Endothelial cell of umbilical vein (primary cell): ENCODE results near the gene UBR3. TPM values are rescaled to one million over a fixed set of nuclear protein-coding genes. Genes with fewer than 3 reads are reported as not detected.

Source experiments
- BruUV-seq: library from RNA; stranded (reverse); fragments of 400-500 nt; replicated peaks from 2 replicates; lab custom pipeline; 2021; lab: Mats Ljungman, UMichigan
- CTCF ChIA-PET: fragments of 300-600, 350-600 bp; sonication (Branson Sonifier 250); formaldehyde crosslinking; loops from one replicate; lab custom pipeline; 2021; ENCODE audit warnings: antibody characterized with exemption, inconsistent platforms; lab: Charles Lee
- POLR2A ChIA-PET: fragments of 300-600, 350-600 bp; sonication (Branson Sonifier 250); formaldehyde crosslinking; loops from one replicate; lab custom pipeline; 2021; ENCODE audit warnings: antibody characterized with exemption, inconsistent platforms; lab: Charles Lee
- DNase-seq: peaks from one replicate; pipeline ENCODE4 v3.0.0-alpha.2; 2011; ENCODE audit warnings: low read depth, low spot score
- FAIRE-seq: peaks from 2 replicates; lab custom pipeline; 2011; peaks lifted over from hg19 to GRCh38; lab: Jason Lieb, UNC
- H2AFZ ChIP-seq: 2 replicates; pipeline ENCODE4 v1.6.0; 2012; ENCODE audit warnings: low read depth, low read length, control low read depth, inconsistent platforms
- H3K27ac ChIP-seq: 2 replicates; pipeline ENCODE4 v1.5.1; 2011; ENCODE audit warnings: low read depth, mild to moderate bottlenecking, control low read depth, low read length, moderate library complexity; ENCODE audit not compliant: insufficient read depth
- H3K27me3 ChIP-seq, 2 experiments: 2 replicates each; pipeline versions ENCODE4 v1.6.0 to v1.6.1; 2011; ENCODE audit warnings: low read length in 2 of 2, mixed read lengths in 1 of 2; ENCODE audit not compliant: control insufficient read depth in 2 of 2, insufficient read depth in 2 of 2
- H3K36me3 ChIP-seq, 2 experiments: 2 replicates in 1 of 2; 3 replicates in 1 of 2; pipeline ENCODE4 v1.5.1; 2011; ENCODE audit warnings: low read length in 2 of 2, mild to moderate bottlenecking in 1 of 2, moderate library complexity in 1 of 2; ENCODE audit not compliant: control insufficient read depth in 2 of 2, insufficient read depth in 2 of 2; ENCODE audit errors: extremely low read depth in 1 of 2
- H3K4me1 ChIP-seq: 3 replicates; pipeline ENCODE4 v1.5.1; 2011; ENCODE audit warnings: mild to moderate bottlenecking, low read length; ENCODE audit not compliant: control insufficient read depth, insufficient read depth; ENCODE audit errors: extremely low read depth
- H3K4me2 ChIP-seq: 2 replicates; pipeline ENCODE4 v1.6.1; 2011; ENCODE audit warnings: low read length, control low read depth, mixed read lengths; ENCODE audit not compliant: insufficient read depth
- H3K4me3 ChIP-seq, 3 experiments: fragments of 200-600 bp in 1 of 3; sonication (generic), shearing (Covaris generic) in 1 of 3; replicated peaks in 1 of 3; 2 replicates each; pipeline ENCODE4 v1.5.1; 2011 to 2016; ENCODE audit warnings: control low read depth in 3 of 3, low read length in 3 of 3, mild to moderate bottlenecking in 2 of 3, inconsistent platforms in 1 of 3, low read depth in 1 of 3, moderate library complexity in 1 of 3; ENCODE audit not compliant: insufficient read depth in 1 of 3
- H3K79me2 ChIP-seq: 2 replicates; pipeline ENCODE4 v1.6.0; 2012; ENCODE audit warnings: low read length, inconsistent platforms; ENCODE audit not compliant: control insufficient read depth, insufficient read depth
- H3K9ac ChIP-seq: replicated peaks from 2 replicates; pipeline ENCODE3; 2011; ENCODE audit warnings: low read length, control low read depth; ENCODE audit not compliant: insufficient read depth; ENCODE audit errors: extremely low read depth
- H3K9me1 ChIP-seq: replicated peaks from 3 replicates; pipeline ENCODE4 v1.6.0; 2011; ENCODE audit warnings: mild to moderate bottlenecking, low read length; ENCODE audit not compliant: control insufficient read depth, insufficient read depth; ENCODE audit errors: extremely low read depth
- H3K9me3 ChIP-seq: replicated peaks from 2 replicates; pipeline ENCODE4 v1.5.1; 2012; ENCODE audit warnings: low read length, inconsistent platforms; ENCODE audit not compliant: control insufficient read depth, insufficient read depth
- H4K20me1 ChIP-seq: replicated peaks from 2 replicates; pipeline ENCODE3; 2011; ENCODE audit warnings: mild to moderate bottlenecking, low read length; ENCODE audit not compliant: control insufficient read depth, insufficient read depth; ENCODE audit errors: extremely low read depth
- EZH2 ChIP-seq: IDR thresholded peaks from 2 replicates; pipeline ENCODE4 v1.6.1; 2012; ENCODE audit warnings: borderline replicate concordance, low read depth, mild to moderate bottlenecking, moderate library complexity, low read length, inconsistent platforms; ENCODE audit not compliant: severe bottlenecking
- FOS ChIP-seq: IDR thresholded peaks from 2 replicates; pipeline ENCODE4 v1.6.1; 2011; ENCODE audit warnings: mild to moderate bottlenecking, low read length, moderate library complexity, borderline replicate concordance; ENCODE audit not compliant: insufficient read depth
- GATA2 ChIP-seq: IDR thresholded peaks from 2 replicates; pipeline ENCODE4 v1.7.0; 2011; ENCODE audit warnings: low read depth, mild to moderate bottlenecking, moderate library complexity, mixed read lengths, low read length; ENCODE audit not compliant: insufficient read length, insufficient read depth
- JUN ChIP-seq: IDR thresholded peaks from 2 replicates; pipeline ENCODE4 v1.6.1; 2011; ENCODE audit warnings: borderline replicate concordance, low read depth; ENCODE audit not compliant: insufficient read length, insufficient read depth
- POLR2AphosphoS5 ChIP-seq: IDR thresholded peaks from 2 replicates; pipeline ENCODE4 v1.6.1; 2012; ENCODE audit warnings: low read depth, mild to moderate bottlenecking, control low read depth, low read length, moderate library complexity; ENCODE audit not compliant: insufficient read depth
- dilution Hi-C: fragments of 300-500 bp; cut with MboI; formaldehyde crosslinking; loops from one replicate; pipeline ENCODE4 v1.15.0; 2019; ENCODE audit warnings: low sequenced_read_pairs; ENCODE audit not compliant: extremely low pct_ligation_motif_present
- intact Hi-C: fragments of 100-400 bp; cut with micrococcal nuclease; formaldehyde crosslinking; loops from one replicate; pipeline ENCODE4 v1.10.0; 2022
- polyA plus RNA-seq, 4 experiments: library from polyadenylated mRNA; depleted of rRNA in 3 of 4; stranded (reverse) in 3 of 4; unstranded in 1 of 4; fragments of >200 nt; gene quantifications; 2 replicates each; pipeline versions ENCODE4 v1.2.1 to v1.2.3, GENCODE V29; 2011 to 2012; ENCODE audit warnings: missing spikeins in 1 of 4
- total RNA-seq: library from RNA; stranded (reverse); gene quantifications from 2 replicates; pipeline ENCODE4 v1.2.3, GENCODE V29; 2021
- TF ChIP-seq, protein P1 (sequence below): IDR thresholded peaks from 2 replicates; pipeline ENCODE4 v1.6.1; 2011; ENCODE audit not compliant: insufficient read depth, insufficient read length

Gene UBR3
- total and polyA plus RNA-seq, 2 donors (not counting 3 experiments of a cell fraction or from before 2014, with no cell fraction given) = 5.3 to 27.5 TPM

DNA sequence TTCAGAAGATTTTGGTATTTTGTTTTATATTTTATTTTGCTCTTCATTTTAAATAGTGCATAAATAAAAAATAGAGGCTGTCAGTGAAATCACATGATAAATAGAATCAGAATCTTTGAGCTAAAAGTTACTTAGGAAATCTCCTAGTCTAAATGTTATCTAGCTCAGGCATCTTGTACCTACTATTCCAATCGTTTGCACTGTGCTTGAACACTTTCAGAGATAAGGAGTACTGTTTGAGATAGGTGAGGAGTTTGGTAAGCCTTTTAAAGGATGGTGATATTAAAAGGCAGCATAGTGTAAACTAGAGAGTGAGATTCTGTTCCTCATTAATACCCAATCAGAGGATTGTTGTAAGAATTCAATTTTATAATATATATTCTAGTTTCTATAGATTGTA is 193.5 kb downstream of the UBR3 start:
- POLR2A ChIA-PET = no interaction called here
- no peak overlapping the region for H3K4me3 ChIP-seq

DNA sequence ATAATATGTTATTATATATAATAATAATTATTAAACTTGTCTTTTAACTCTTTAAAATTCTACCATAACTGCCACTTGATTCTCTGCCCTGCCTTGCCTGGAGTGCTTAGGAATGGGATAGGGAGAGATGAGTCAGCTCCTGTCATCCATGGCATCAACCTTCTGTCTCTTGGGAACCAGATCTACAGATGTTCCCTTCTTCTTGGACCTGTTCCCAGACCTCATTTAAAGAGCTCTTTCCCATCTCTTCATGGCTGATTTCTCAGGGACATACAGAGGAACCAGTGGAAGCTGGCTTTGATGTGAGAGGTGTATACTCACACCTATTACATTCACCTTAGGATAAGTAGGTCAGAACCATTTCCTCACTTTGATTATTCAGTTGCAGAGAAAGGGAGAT is 195.4 kb downstream of the UBR3 start:
- BruUV-seq = no TSS peak
- H3K4me2 ChIP-seq = no peak overlapping the region
- H3K9ac ChIP-seq = no peak overlapping the region
- H3K36me3 ChIP-seq = no peaks in the 10 kb centered on the region
- intact Hi-C loops (no loop called here), dilution Hi-C loops (no loop called here)
- H3K9me1 ChIP-seq = no peaks in the 10 kb centered on the region
- no peaks in the 10 kb centered on the region for H3K79me2 ChIP-seq
- H3K4me1 ChIP-seq = no peaks in the 10 kb centered on the region
- TF ChIP-seq, protein P1, sequence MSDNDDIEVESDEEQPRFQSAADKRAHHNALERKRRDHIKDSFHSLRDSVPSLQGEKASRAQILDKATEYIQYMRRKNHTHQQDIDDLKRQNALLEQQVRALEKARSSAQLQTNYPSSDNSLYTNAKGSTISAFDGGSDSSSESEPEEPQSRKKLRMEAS = no peak
- peak; percentile 22 for TF ChIP-seq FOS
- CTCF ChIA-PET = interaction anchor here (1.5 kb wide), 1 partner anchor 9 kb away, joined by 3 read pairs; no protein-coding TSS in a partner anchor
- DNase-seq (no peak), FAIRE-seq (no peak)
- POLR2A ChIA-PET = no interaction called here
- H4K20me1 ChIP-seq = no peaks in the 10 kb centered on the region
- no peak overlapping the region for H3K4me3 ChIP-seq
- H3K27me3 ChIP-seq = no peaks in the 10 kb centered on the region
- H2AFZ ChIP-seq = no peak overlapping the region
- no peak overlapping the region for H3K27ac ChIP-seq
- H3K9me3 ChIP-seq = no peaks in the 10 kb centered on the region

More for the DNA sequence above, 193.5 kb downstream of the UBR3 start:
- DNase-seq = no peak
- H3K4me2 ChIP-seq = no peak overlapping the region
- no peak overlapping the region for H3K27ac ChIP-seq
- FAIRE-seq = no peak
- no TSS peak for BruUV-seq
- TF ChIP-seq JUN (no peak), POLR2AphosphoS5 (no peak), EZH2 (no peak), GATA2 (no peak), FOS (no peak)
- dilution Hi-C loops = no loop called here
- no peaks in the 10 kb centered on the region for H3K4me1 ChIP-seq
- CTCF ChIA-PET = interaction anchor here (0.7 to 1.3 kb wide), 3 partner anchors 10 to 31 kb away, joined by 3 read pairs; no protein-coding TSS in a partner anchor
- no peaks in the 10 kb centered on the region for H3K9me1 ChIP-seq
- no peaks in the 10 kb centered on the region for H3K36me3 ChIP-seq
- no peaks in the 10 kb centered on the region for H3K27me3 ChIP-seq
- H2AFZ ChIP-seq = no peak overlapping the region
- no peaks in the 10 kb centered on the region for H4K20me1 ChIP-seq
- intact Hi-C loops = no loop called here
- H3K9me3 ChIP-seq = no peaks in the 10 kb centered on the region
- no peaks in the 10 kb centered on the region for H3K79me2 ChIP-seq
- H3K9ac ChIP-seq = no peak overlapping the region
